Fibroblast of skin of left biceps (primary cell): ENCODE data around the gene RIC1.
"Not testable (repeated sequence)": the region's sequence is repeated elsewhere in the genome, so short reads cannot be mapped to it uniquely, and the experiment has no call there.

Experiments used
- DNase-seq, 2 experiments: peaks; one replicate each; pipeline ENCODE4 v3.0.0-alpha.2; 2013; ENCODE audit warnings: low read depth in 2 of 2

The RIC1 gene

DNA sequence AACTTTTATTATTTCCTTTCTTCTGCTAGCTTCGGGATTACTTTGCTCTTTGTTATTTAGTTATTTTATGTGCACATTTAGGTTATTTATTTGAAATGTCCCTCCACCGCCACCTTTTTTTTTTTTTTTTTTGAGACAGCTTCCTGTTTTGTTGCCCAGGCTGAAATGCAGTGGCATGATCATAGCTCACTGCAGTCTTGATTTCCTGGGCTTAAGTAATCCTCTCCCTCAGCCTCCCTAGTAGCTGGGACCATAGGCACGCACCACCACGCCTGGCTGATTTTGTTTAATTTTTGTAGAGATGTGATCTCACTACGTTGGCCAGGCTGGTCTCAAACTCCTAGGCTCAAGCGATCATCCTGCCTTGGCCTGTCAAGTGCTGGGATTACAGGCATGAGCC is 38.5 kb downstream of the RIC1 start:
- no peak for DNase-seq

- DNase-seq, result no peak
Observed at GRCh38 chr9:5670079-5670478, 41.2 kb downstream of the RIC1 start.

- DNase-seq, result no peak
Observed at GRCh38 chr9:5671711-5672353, 42.9 kb downstream of the RIC1 start.

- DNase-seq, result not testable (repeated sequence)
Observed at GRCh38 chr9:5675046-5675445, 46.1 kb downstream of the RIC1 start.

GRCh38 chr9:5683591-5683990 is 54.7 kb downstream of the RIC1 start:
- not testable (repeated sequence) for DNase-seq

- DNase-seq, result no peak
Observed at GRCh38 chr9:5684101-5684500, 55.2 kb downstream of the RIC1 start.

DNA sequence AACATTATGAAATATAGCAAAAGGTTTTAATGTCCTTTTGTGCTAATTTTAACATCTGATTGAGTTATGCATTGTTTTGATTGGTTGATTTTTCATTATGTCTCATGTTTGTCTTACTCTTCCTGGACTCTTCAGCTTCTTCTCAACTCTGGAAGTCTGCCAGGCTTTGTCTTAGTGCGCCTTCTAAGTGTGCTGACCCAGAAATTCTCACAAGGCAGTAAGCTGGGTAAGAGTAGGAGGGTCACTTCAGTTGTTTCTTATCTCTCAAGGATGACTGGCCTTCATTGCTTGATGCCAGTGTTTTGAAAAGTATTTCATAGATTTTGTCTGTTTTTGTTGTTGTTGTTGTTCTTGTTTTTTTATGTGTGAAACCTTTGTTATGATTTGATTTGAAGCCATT is 59.2 kb downstream of the RIC1 start:
- DNase-seq, result no peak

DNA sequence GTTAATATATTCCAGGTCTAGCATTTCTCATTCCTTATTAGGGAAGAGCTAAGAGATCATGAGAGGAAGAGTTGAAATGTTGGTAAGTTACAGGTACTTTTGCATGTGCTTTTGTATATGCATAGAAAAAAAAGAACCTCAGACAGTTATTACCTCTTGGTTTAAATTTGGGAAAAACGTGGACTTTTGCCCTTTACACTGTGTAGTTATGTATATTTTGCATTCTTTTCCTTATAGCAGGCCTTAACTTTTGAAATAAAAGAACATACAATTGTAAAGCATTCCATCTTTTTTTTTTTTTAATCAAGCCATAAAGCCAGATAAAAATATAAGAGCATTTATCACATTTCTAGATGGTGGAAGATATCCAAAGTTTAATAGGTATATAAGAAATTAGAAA is 61.4 kb downstream of the RIC1 start:
- DNase-seq, result no peak

DNA sequence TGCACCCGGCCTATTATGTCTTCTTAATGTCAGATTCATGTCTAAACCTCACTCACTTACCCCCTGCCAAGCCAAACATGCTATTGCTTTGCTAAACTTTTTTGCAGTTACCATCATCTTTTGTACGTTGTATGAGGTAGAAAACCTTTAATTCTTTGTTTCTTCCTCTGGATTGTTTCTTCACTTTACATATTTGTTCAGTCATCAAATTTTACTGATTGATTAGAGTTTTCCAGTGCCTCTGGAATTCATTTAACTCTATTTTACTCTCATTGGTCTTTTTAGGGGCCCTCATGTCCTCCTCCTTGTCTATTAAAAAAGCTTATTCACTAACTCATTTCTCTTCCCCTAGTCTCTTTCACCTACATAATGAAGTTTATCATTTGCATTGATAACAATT is 67.0 kb downstream of the RIC1 start:
- DNase-seq, result no peak

- no peak for DNase-seq
Observed at GRCh38 chr9:5696884-5697283, 68.0 kb downstream of the RIC1 start.

GRCh38 chr9:5698004-5698403 is 69.1 kb downstream of the RIC1 start:
- no peak for DNase-seq

DNA sequence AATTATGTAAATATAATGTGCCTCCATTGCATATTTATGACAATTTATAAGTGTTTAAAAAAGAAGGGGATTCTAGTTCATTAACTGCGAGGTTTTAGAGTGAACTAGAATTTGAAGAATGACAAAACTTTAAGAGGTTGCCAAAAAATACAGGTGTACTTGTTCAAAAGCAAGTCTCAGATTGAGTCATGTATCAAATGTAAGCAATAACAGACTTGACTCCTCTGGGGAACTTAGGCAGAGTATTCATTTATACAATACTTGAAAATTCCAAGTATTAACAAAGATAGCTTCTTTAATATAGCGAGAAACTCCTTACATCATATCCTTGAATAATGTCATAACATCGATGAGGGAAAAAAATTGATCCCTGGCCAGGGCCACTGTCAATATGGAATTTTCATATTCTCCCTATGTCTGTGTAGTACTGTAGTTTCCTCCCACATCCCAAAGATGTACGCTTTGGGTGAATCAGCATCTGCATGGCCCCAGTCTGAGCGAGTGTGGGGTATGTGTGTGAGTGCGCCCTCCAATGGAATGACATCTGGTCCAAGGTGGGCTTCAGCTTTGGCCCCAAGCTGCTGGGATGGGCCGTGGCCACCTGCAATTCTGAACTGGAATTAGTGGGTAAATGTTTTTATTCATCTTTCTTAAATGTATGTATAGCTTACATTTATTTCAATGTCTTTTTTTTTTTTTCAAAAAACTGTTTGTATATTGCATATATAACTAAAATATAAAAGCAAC is 70.1 kb downstream of the RIC1 start:
- no peak for DNase-seq

GRCh38 chr9:5708414-5708813 is 79.5 kb downstream of the RIC1 start:
- no peak for DNase-seq

DNA sequence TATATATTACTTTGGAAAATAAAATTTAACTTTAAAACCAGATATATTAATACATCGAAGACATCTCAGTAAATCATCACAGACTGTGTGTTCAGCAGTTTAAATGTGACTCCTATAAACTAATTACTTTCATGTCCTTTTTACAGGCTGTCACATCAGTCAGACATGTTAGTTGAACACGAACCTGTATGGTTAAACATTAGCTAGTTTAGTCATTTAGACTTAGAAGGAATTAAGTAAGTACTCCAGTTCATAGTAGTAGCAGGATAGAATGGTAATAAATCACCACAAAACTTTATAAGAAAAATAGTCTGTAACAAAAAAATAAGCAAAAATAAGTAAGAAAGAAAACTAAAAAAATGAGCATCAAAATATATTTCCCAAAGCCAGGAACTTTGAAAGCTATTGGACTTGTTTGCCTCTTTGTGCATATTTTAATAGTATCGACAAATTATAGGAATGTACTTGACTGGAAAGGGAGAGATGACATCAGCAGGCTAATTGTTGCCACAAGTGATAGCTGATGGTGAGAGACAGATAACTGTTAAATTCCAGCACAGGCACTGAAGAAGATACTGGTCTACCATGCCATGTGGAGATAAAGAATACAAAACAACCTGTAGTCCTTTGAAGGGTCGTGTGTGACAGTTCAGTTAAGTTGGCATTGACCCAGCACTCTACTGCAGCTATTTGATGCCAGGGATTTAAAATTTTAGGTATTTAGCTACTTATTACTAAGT is 83.9 kb downstream of the RIC1 start:
- DNase-seq, result no peak

DNA sequence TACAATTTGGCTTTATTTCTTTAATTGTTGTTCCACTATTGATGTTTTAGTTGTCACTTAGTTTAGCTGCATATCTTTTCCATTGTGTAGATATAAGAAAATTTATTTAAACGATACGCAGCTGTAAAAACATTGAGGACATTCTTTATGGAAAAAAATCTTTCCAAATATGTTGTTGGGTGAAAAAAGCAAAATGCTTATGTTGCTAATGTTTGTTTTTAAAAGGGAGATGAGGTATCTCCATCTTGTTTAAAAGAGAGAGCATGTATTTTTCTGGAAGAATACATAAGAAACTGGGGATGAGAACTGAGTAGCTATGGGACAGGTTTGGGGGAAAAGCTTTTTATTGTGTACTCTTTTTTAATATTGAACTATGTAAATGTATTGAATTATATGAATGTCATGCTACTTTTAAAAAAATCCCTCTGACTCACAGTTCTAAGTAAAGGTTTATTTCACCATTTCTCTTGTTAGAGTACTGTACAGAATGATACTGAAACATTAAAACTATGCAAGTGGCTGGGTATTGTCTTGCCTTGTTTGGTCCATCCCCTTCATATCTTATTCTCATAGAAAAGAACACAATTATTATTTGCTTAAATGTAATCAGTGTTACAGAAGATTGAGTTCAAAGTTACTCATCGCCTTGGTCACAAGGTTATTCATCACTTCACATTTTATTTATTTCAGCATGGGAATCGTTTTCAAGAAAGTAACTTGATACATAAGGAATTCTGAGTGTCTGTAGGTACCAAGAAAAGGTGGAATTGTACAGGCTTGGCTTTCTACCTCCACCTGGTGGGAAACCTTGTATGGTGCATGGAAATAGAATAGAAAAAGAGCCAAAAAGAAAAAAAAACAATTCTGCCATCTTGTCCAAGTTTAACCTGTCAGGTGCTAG is 85.8 kb downstream of the RIC1 start:
- DNase-seq, result no peak

DNA sequence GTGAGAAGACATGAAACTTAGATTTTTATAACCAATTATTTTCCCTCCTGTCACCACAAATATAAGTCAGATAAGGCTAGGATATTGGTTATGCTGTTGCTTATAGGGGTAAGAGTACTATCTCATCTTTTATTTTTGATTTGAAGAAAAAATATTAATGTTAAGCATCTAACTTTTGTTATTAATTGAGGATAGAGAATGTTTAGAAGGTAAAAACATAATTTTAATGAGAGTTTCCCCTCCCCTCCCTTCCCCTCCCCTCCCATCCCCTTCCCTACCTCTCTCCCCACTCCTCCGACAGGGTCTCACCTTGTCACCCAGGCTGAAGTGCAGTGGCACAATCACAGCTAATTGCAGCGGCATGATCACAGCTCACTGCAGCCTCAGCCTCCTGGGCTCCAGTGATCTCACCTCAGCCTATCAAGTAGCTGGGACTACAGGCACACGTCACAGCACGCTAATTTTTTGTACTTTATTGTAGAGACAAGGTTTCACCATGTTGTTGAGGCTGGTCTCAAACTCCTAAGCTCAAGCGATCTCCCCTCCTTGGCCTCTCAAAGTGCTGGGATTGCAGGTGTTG is 86.7 kb downstream of the RIC1 start:
- DNase-seq, result no peak

DNA sequence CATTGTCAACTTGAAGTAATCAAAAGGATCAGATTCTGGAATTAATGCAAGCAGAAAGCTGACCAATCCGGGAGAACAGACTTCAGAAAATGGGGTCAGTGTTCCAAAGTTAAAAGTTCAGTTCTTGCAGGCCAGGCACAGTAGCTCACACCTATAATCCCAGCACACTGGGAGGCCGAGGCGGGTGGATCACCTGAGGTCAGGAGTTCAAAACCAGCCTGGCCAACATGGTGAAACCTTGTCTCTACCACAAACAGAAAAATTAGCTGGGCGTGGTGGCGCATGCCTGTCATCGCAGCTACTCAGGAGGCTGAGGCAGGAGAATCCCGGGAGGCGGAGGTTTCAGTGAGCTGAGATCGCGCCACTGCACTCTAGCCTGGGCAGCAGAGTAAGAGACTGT is 88.5 kb downstream of the RIC1 start:
- not testable (repeated sequence) for DNase-seq

DNA sequence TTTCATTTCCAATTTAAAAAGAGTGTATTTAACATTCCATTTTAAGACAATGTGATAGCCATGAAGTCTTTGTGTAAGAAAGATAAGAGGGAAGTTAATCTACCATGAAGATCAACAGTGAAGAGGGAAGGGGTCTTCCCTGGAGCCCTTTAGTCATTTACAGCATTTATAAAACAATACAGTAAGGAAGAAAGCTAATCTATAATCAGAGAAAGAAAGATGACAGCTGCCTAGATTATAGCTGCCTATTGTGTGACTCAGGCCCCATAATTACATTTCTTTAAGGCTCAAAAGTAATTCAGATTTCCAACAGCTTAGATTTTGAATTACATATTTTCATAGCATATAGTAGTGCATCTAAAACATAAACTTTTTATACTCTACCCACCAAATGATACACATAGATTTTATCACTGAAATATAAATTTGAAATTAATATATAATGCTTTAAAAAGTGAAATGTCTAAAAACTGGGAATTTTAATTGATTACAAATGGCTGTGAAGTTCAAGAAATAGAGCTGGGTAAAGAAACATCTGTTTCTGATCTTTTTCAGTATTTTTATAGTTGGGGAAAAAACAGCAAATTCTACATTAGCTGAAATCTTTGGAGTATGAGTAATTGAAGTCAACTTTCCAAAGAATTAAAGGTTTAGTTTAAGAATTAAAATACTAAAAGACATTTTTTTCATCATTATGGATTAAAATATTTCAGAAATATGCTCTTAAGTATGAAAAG is 89.6 kb downstream of the RIC1 start:
- DNase-seq, result peak; percentile 33 to 41

GRCh38 chr9:5719100-5719926 is 90.4 kb downstream of the RIC1 start:
- no peak for DNase-seq

GRCh38 chr9:5720151-5720550 is 91.2 kb downstream of the RIC1 start:
- DNase-seq, result no peak
